CD4-positive, CD25-positive, alpha-beta regulatory T cell (primary cell): ENCODE measurements around the gene DRG1. TPM values are rescaled to one million over a fixed set of nuclear protein-coding genes. Genes with fewer than 3 reads are reported as not detected.

Experiments
- ATAC-seq, 2 donors: fragments of 150-1000 bp; cut with Tn5 transposase; one replicate each; pipeline ENCODE4 v1.10.0; 2021; ENCODE audit warnings: low read depth in 2 of 2, moderate number of reproducible peaks in 2 of 2, moderate library complexity in 1 of 2
- DNase-seq, 3 donors: peaks; one replicate each; pipeline versions ENCODE4 v3.0.0 to v3.0.0-alpha.2; 2012 to 2022; ENCODE audit warnings: mixed read lengths in 1 of 3
- H3K27ac ChIP-seq: one replicate; pipeline ENCODE4 v1.7.0; 2013; ENCODE audit warnings: mild to moderate bottlenecking, low read length; ENCODE audit not compliant: insufficient read depth, poor library complexity, severe bottlenecking
- H3K27me3 ChIP-seq: one replicate; pipeline ENCODE4 v1.7.0; 2013; ENCODE audit warnings: low read length; ENCODE audit not compliant: control insufficient read depth, insufficient read depth
- H3K36me3 ChIP-seq: one replicate; pipeline ENCODE4 v1.7.0; 2013; ENCODE audit warnings: mild to moderate bottlenecking, low read length, moderate library complexity; ENCODE audit not compliant: control insufficient read depth, insufficient read depth
- H3K4me1 ChIP-seq: 2 replicates; pipeline ENCODE4 v1.7.0; 2013; ENCODE audit warnings: mild to moderate bottlenecking, low read length; ENCODE audit not compliant: insufficient read depth, control insufficient read depth, poor library complexity, severe bottlenecking
- H3K4me3 ChIP-seq: one replicate; pipeline ENCODE4 v1.7.0; 2013; ENCODE audit warnings: low read depth, mild to moderate bottlenecking, low read length, moderate library complexity
- H3K9me3 ChIP-seq, 2 experiments: 1 replicate in 1 of 2; 2 replicates in 1 of 2; pipeline ENCODE4 v1.7.0; 2013; ENCODE audit warnings: low read length in 2 of 2, mild to moderate bottlenecking in 1 of 2, moderate library complexity in 1 of 2; ENCODE audit not compliant: control insufficient read depth in 2 of 2
- H3K27ac Mint-ChIP-seq, 3 donors: one replicate each; pipeline ENCODE4 v1.8.0; 2020 to 2022; ENCODE audit warnings: mild to moderate bottlenecking in 3 of 3, mixed read lengths in 3 of 3, moderate library complexity in 2 of 3
- H3K27me3 Mint-ChIP-seq: one replicate; pipeline ENCODE4 v1.8.0; 2022; ENCODE audit warnings: mild to moderate bottlenecking, mixed read lengths
- H3K36me3 Mint-ChIP-seq: one replicate; pipeline ENCODE4 v1.8.0; 2020; ENCODE audit warnings: mixed read lengths
- H3K4me1 Mint-ChIP-seq, 4 donors: one replicate each; pipeline ENCODE4 v1.8.0; 2020 to 2022; ENCODE audit warnings: mixed read lengths in 4 of 4, mild to moderate bottlenecking in 1 of 4
- H3K4me3 Mint-ChIP-seq, 4 donors: one replicate each; pipeline ENCODE4 v1.8.0; 2020 to 2022; ENCODE audit warnings: mild to moderate bottlenecking in 4 of 4, mixed read lengths in 4 of 4, moderate library complexity in 3 of 4
- H3K9me3 Mint-ChIP-seq, 7 donors: one replicate each; pipeline ENCODE4 v1.8.0; 2020 to 2022; ENCODE audit warnings: mixed read lengths in 7 of 7, mild to moderate bottlenecking in 3 of 7, moderate library complexity in 2 of 7
- polyA plus RNA-seq, 4 donors: library from polyadenylated mRNA; unstranded; fragments of 300-500 nt; fragmentation: Illumina TruSeq; gene quantifications; one replicate each; pipeline ENCODE4 v1.2.3, GENCODE V29; 2021
- total RNA-seq: library from RNA; stranded (reverse); gene quantifications from one replicate; pipeline ENCODE4 v1.2.3, GENCODE V29; 2022

Gene DRG1, protein sequence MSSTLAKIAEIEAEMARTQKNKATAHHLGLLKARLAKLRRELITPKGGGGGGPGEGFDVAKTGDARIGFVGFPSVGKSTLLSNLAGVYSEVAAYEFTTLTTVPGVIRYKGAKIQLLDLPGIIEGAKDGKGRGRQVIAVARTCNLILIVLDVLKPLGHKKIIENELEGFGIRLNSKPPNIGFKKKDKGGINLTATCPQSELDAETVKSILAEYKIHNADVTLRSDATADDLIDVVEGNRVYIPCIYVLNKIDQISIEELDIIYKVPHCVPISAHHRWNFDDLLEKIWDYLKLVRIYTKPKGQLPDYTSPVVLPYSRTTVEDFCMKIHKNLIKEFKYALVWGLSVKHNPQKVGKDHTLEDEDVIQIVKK
- total RNA-seq (53.8 TPM), polyA plus RNA-seq (100 to 1,000 TPM in 1 of 4 donors, 10 to 100 TPM in 3; 86.3 to 105 (median 91.6) TPM)

DNA sequence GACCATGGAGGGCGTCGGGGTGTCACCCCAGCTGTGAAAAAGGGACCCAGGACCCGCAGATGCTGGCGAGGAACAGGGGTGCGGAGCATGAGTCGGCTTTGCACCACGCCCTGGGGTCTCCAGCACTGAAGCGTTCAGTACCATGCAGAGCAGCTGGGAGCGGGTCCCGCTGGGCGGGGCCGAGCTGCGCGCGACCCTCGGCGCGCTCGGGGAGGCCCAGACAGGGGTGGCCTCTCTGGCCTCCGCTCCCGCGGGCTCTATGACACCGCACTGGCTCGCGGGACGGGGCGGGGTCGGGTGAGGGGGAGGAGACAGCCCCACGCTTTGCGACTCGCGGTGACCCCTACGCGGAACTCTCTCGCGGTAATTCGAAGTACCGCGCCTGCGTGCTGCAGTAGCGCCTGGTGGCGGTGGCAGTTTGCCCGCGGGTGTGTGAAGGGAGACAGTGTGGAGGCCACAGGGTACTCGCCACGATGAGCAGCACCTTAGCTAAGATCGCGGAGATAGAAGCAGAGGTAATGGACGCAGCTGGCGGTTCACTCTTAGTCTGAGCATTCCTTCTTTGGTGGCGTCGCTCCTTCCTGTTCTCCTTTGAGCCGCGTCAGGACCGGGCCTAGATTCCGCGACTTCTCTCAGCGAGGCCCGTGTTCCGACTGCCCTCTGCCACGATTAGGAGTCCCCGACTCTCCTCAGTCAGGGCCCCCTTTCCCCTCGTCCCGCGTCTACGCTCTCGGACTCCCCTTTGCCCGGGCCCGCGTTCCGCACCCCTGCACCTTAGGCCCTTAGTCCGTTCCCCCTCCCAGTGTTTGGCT, at the start of gene DRG1:
Gene DRG1, plus strand, starts transcription at position 394 of the 812 bp plus-strand sequence. Its CDS starts 80 bp downstream, at position 474.
- H3K27me3 ChIP-seq = no peaks in the 10 kb centered on the region
- H3K36me3 ChIP-seq = peaks cover 22% of the 10 kb centered on the region
- peak within 1 kb of the TSS; percentile 71 for H3K27ac ChIP-seq
- Mint-ChIP-seq H3K36me3 (peaks cover 6% of the 10 kb centered on the region), H3K27ac (peak within 1 kb of the TSS; percentile 93 to 96 (median 96)), H3K4me3 (peak within 1 kb of the TSS; percentile 91 to 97 (median 96)), H3K27me3 (peaks cover 5% of the 10 kb centered on the region), H3K9me3 (peaks cover 0 to 2% (median 0%) of the 10 kb centered on the region in 7 donors), H3K4me1 (peaks cover 13 to 38% (median 25%) of the 10 kb centered on the region in 4 donors)
- ATAC-seq (peak; percentile 97 to 98), DNase-seq (peak; percentile 94 to 96 (median 94))
- H3K9me3 ChIP-seq = no peaks in the 10 kb centered on the region
- peaks cover 16% of the 10 kb centered on the region for H3K4me1 ChIP-seq
- peak within 1 kb of the TSS; percentile 96 for H3K4me3 ChIP-seq

DNA sequence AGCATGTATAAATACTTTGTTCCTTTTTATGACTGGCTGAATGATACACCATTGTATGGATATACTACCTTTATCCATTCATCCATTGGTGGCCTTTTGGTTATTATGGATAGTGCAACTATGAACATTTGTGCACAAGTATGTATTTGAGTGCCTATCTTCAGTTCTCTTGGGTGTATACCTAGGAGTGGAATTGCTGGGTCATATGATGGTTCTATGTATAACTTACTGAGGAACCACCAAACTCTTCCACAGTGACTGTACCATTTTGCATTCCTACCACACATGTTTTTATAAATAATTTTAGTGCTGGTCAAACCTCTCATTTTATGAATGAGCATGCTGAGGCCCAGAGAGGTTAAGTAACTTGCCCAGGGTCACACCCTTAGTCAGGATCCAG, 49.4 kb upstream of the DRG1 start:
- Mint-ChIP-seq H3K4me3 (peak overlapping the region in 2 of 4 donors; percentile 34 to 93), H3K9me3 (no peaks in the 10 kb centered on the region), H3K27ac (no peak overlapping the region), H3K36me3 (no peaks in the 10 kb centered on the region), H3K4me1 (peaks cover 0 to 11% (median 5%) of the 10 kb centered on the region in 4 donors), H3K27me3 (peaks cover 8% of the 10 kb centered on the region)
- no peak overlapping the region for H3K4me3 ChIP-seq
- ATAC-seq (no peak), DNase-seq (no peak)
- H3K27ac ChIP-seq = no peak overlapping the region
- no peaks in the 10 kb centered on the region for H3K9me3 ChIP-seq
- H3K4me1 ChIP-seq = peaks cover 15% of the 10 kb centered on the region
- no peaks in the 10 kb centered on the region for H3K36me3 ChIP-seq
- no peaks in the 10 kb centered on the region for H3K27me3 ChIP-seq

DNA sequence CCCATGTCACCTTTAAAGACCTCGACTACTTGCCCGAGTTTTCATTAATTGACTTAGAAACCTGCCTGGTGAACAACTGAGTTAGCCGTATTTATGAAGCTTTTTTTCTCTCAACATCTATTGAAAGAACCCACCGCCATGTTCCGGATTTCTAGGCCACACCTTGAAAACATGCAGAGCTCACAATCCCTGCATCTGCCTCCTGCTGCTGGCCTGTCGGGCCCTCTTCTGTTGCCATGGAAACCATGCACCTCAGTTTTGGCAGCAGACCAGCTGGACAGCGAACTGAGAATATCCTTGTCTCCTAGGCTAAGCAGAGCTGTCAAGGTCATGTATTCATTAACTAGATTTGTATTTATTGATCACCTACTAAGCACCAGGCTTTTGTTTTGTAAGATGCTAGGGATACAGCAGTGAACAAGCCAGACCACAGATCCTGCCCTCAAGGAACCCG, 49.0 kb upstream of the DRG1 start:
- Histone ChIP-seq H3K27ac (no peak overlapping the region), H3K4me3 (no peak overlapping the region), H3K36me3 (no peaks in the 10 kb centered on the region), H3K9me3 (no peaks in the 10 kb centered on the region), H3K4me1 (peaks cover 12% of the 10 kb centered on the region), H3K27me3 (no peaks in the 10 kb centered on the region)
- Mint-ChIP-seq H3K27me3 (peaks cover 8% of the 10 kb centered on the region), H3K4me1 (peaks cover 0 to 7% (median 4%) of the 10 kb centered on the region in 4 donors), H3K9me3 (no peaks in the 10 kb centered on the region), H3K27ac (no peak overlapping the region), H3K4me3 (peak overlapping the region in 2 of 4 donors; percentile 34 to 93), H3K36me3 (no peaks in the 10 kb centered on the region)
- ATAC-seq (no peak), DNase-seq (no peak)

DNA sequence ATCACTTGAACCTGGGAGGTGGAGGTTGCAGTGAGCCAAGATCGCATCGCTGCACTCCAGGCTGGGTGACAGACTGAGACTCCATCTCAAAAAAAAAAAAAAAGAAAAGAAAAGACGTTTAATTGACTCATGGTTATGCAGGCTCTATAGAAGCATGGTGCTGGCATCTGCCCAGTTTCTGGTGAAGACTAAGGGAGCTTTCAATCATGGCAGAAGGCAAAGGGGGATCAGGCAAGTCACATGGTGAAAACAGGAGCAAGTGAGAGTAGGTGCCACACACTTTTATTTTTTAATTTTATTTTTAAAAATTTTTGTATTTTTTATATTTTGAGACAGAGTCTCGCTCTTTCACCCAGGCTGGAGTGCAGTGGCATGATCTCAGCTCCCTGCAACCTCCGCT, 44.9 kb upstream of the DRG1 start:
- DNase-seq = no peak
- H3K4me1 Mint-ChIP-seq = no peaks in the 10 kb centered on the region
- no peak overlapping the region for H3K4me3 Mint-ChIP-seq
- no peaks in the 10 kb centered on the region for H3K36me3 ChIP-seq
- no peaks in the 10 kb centered on the region for H3K27me3 ChIP-seq
- no peaks in the 10 kb centered on the region for H3K9me3 ChIP-seq
- peaks cover 8% of the 10 kb centered on the region for H3K27me3 Mint-ChIP-seq
- H3K4me1 ChIP-seq = no peaks in the 10 kb centered on the region
- H3K9me3 Mint-ChIP-seq = no peaks in the 10 kb centered on the region
- H3K27ac Mint-ChIP-seq = no peak overlapping the region
- H3K36me3 Mint-ChIP-seq = no peaks in the 10 kb centered on the region
- no peak overlapping the region for H3K27ac ChIP-seq
- ATAC-seq = no peak
- no peak overlapping the region for H3K4me3 ChIP-seq

DNA sequence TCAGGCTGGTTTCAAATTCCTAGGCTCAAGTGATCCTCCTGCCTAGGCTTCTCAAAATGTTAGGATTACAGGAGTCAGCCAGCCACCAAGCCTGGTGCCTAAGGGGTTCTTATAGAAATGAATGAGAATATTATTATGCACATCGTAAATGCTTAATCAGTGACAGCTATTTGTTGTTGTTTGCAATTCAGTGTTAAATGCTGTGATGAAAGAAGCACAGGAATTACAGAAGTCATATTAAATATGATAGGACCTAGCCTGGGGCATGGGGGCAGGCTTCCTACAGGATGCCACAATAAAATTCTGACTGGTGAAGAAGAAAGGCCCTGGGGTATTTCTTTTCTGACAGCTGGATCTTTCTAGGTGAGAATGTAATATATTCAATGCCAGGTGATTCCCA, 39.4 kb upstream of the DRG1 start:
- Mint-ChIP-seq H3K4me1 (no peaks in the 10 kb centered on the region), H3K27me3 (no peaks in the 10 kb centered on the region), H3K9me3 (no peaks in the 10 kb centered on the region), H3K27ac (no peak overlapping the region), H3K36me3 (no peaks in the 10 kb centered on the region), H3K4me3 (no peak overlapping the region)
- Histone ChIP-seq H3K36me3 (no peaks in the 10 kb centered on the region), H3K27ac (no peak overlapping the region), H3K27me3 (no peaks in the 10 kb centered on the region), H3K4me1 (no peaks in the 10 kb centered on the region), H3K4me3 (no peak overlapping the region), H3K9me3 (no peaks in the 10 kb centered on the region)
- no peak for ATAC-seq
- no peak for DNase-seq

DNA sequence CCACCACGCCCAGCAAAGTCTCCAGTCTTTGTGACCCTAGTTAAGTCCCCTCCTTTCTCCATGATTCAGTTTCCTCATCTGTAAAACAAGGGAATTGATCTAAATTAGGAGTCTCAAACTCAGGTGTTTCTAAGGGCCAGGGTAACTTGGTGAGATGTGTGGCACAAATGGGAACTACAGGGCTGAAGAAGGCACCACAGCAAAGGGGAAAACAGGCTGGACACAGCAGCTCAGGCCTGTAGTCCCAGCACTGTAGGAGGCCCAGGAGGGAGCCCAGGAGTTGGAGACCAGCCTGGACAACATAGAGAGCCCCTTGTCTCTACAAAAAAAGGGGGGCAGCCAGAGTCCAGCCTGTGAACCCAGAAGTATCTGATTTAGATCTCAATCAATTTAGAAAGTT, 37.7 kb upstream of the DRG1 start:
- DNase-seq (no peak), ATAC-seq (no peak)
- Mint-ChIP-seq H3K36me3 (no peaks in the 10 kb centered on the region), H3K9me3 (no peaks in the 10 kb centered on the region), H3K27ac (no peak overlapping the region), H3K27me3 (no peaks in the 10 kb centered on the region), H3K4me1 (no peaks in the 10 kb centered on the region), H3K4me3 (no peak overlapping the region)
- Histone ChIP-seq H3K4me3 (no peak overlapping the region), H3K9me3 (no peaks in the 10 kb centered on the region), H3K27ac (no peak overlapping the region), H3K36me3 (no peaks in the 10 kb centered on the region), H3K4me1 (no peaks in the 10 kb centered on the region), H3K27me3 (no peaks in the 10 kb centered on the region)

DNA sequence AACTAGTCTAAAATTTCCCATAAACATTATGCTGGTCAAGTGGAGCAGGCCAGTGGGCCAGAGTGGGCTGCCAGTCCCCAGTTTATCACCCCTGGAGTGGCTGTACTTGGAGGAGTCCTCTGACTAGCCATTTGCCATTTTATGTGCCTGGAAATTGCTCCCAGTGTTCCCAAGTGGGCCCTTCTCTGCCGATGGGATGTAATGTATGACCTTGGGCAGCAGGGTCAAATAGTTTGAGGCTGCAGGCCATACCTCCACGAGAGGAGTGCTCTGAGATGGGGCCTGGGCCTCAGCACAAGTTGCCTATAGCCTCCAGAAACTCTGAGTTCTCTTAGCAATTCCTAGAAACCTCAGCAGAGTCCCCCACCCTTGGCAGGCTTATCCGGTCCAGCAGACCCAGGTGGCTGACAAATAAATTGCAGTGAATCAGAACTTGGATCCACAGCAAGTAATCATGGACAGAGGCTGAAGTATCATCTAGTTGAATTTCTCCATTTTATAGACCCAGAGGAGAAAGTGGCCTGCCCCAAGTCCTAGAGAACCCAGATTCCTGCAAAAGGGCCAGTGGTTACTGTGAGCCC, 35.4 kb upstream of the DRG1 start:
- no peak overlapping the region for H3K4me3 Mint-ChIP-seq
- Histone ChIP-seq H3K9me3 (no peaks in the 10 kb centered on the region), H3K27me3 (no peaks in the 10 kb centered on the region), H3K4me3 (no peak overlapping the region), H3K36me3 (no peaks in the 10 kb centered on the region), H3K27ac (no peak overlapping the region), H3K4me1 (no peaks in the 10 kb centered on the region)
- H3K4me1 Mint-ChIP-seq = peaks cover 0 to 4% (median 2%) of the 10 kb centered on the region in 4 donors
- ATAC-seq = no peak
- no peak for DNase-seq
- no peaks in the 10 kb centered on the region for H3K36me3 Mint-ChIP-seq
- no peaks in the 10 kb centered on the region for H3K27me3 Mint-ChIP-seq
- H3K27ac Mint-ChIP-seq = no peak overlapping the region
- no peaks in the 10 kb centered on the region for H3K9me3 Mint-ChIP-seq
